Astrocyte of the spinal cord (primary cell): ENCODE data around the gene JMJD7.

Experiments
- DNase-seq: peaks from one replicate; pipeline ENCODE4 v3.0.0; 2011; ENCODE audit warnings: low read depth, low spot score
- H3K4me3 ChIP-seq: 2 replicates; pipeline ENCODE4 v1.5.1; 2011; ENCODE audit warnings: low read depth, mild to moderate bottlenecking, low read length, moderate library complexity
- in situ Hi-C: cut with HindIII; loops from 2 replicates; pipeline ENCODE4 v1.10.0; 2017; ENCODE audit warnings: low sequenced_read_pairs
- TF ChIP-seq, protein P1 (sequence below): IDR thresholded peaks from 2 replicates; pipeline ENCODE4 v1.5.1; 2012; ENCODE audit warnings: low read depth, mild to moderate bottlenecking, low read length, inconsistent platforms

JMJD7 gene

DNA sequence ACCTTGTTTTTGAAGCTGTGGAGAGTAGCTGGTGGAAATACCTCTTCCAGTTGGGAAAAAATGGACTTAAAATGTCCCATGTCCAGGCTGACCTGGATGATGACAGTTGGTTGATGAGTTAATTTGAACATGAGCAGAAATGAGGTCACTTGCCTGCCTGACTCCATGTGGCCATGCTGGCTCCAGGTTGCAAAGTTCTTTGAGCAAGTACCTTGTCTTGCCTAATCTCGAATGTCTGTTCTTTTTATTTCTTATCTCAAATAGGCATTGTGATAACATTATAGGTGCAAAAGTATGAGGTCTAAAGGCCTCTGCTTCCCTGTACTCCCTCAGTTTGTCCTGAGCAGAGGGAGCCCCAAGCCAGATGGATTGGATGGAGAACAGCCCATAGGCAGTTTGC lies 44.6 kb upstream of the JMJD7 start:
- in situ Hi-C loops = no loop called here
- no peak for DNase-seq
- TF ChIP-seq, protein P1, sequence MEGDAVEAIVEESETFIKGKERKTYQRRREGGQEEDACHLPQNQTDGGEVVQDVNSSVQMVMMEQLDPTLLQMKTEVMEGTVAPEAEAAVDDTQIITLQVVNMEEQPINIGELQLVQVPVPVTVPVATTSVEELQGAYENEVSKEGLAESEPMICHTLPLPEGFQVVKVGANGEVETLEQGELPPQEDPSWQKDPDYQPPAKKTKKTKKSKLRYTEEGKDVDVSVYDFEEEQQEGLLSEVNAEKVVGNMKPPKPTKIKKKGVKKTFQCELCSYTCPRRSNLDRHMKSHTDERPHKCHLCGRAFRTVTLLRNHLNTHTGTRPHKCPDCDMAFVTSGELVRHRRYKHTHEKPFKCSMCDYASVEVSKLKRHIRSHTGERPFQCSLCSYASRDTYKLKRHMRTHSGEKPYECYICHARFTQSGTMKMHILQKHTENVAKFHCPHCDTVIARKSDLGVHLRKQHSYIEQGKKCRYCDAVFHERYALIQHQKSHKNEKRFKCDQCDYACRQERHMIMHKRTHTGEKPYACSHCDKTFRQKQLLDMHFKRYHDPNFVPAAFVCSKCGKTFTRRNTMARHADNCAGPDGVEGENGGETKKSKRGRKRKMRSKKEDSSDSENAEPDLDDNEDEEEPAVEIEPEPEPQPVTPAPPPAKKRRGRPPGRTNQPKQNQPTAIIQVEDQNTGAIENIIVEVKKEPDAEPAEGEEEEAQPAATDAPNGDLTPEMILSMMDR = no peak
- H3K4me3 ChIP-seq = no peak overlapping the region

DNA sequence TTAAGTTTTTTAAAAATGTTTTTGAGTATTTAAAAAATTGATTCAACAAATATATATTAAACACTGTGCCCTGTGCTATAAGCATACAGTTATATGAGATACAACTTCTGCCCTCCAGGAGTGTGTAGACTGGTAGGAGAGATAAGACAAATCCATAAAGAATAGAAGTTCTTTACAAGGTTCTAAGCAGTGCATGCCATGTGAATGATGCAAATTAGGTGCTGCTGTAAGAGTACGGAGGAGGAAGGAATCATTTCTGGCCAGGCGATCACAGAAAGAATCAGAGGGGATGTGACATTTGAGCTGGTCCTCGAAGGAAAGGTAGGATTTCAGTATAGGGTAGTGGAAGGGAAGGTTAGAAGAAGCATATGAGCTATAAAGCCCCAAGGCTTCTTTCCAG lies 39.6 kb upstream of the JMJD7 start:
- TF ChIP-seq, protein P1 = no peak
- no peak for DNase-seq
- H3K4me3 ChIP-seq = no peak overlapping the region
- in situ Hi-C loops = no loop called here

DNA sequence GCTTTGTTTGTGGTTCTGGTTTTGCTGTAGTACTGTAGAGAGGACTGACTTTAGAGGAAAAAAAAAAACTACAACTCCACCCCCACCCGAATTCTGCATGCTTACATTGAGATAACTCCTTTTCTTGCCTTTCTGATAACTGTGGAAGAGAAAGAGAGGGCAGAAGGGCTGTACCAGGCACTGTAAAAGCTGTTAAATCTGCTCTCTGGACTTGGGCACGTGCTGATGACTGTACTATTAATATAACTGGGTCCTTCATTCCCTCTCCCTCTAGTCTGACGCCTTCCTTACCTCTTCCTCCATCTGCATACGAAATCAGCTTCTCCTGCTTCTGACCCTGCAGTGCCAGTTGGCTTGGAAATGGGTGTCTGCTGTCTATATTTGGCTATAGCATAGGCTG lies 38.7 kb upstream of the JMJD7 start:
- in situ Hi-C loops = no loop called here
- no peak for DNase-seq
- H3K4me3 ChIP-seq = no peak overlapping the region
- TF ChIP-seq, protein P1 = no peak

DNA sequence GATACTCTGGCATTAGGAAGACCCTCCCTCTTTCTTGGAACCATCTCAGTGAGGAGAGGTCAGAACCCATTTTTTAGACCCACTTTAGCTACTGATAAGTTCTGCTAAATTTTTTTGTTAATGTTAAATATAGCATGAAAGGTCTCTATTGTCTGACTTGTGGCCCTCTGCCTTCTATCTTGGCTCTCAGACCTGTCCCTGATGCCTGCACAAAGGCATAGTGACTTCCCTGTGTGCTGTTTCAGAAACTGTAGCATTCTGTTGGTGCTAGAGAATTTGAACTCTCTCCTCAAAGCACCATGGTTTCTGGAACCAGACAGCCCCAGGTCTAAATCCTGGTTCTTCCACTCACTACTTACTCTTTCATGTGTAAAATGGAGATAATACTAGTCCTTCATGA lies 38.2 kb upstream of the JMJD7 start:
- in situ Hi-C loops = no loop called here
- no peak for DNase-seq
- no peak overlapping the region for H3K4me3 ChIP-seq
- TF ChIP-seq, protein P1 = no peak

DNA sequence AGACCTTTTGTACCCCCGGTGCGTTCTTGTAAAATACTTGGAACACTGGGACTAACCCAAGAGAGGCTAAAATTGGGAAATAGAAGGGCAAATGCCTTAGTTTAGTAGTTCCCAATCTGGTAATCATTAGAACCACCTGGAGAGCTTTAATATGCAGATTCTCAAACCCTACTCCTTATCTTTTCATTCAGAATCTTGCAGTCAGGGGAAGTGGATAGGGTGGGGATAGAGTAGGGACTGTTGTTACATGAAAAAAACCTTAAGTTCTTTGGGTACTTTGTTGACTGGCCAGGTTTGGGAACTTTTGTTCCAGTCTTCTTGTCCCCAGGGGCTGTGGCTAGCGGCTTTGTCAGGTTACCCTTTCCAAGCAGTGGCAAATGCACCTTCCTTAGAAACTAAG lies 37.7 kb upstream of the JMJD7 start:
- in situ Hi-C loops = no loop called here
- DNase-seq = no peak
- H3K4me3 ChIP-seq = no peak overlapping the region
- TF ChIP-seq, protein P1 = no peak

DNA sequence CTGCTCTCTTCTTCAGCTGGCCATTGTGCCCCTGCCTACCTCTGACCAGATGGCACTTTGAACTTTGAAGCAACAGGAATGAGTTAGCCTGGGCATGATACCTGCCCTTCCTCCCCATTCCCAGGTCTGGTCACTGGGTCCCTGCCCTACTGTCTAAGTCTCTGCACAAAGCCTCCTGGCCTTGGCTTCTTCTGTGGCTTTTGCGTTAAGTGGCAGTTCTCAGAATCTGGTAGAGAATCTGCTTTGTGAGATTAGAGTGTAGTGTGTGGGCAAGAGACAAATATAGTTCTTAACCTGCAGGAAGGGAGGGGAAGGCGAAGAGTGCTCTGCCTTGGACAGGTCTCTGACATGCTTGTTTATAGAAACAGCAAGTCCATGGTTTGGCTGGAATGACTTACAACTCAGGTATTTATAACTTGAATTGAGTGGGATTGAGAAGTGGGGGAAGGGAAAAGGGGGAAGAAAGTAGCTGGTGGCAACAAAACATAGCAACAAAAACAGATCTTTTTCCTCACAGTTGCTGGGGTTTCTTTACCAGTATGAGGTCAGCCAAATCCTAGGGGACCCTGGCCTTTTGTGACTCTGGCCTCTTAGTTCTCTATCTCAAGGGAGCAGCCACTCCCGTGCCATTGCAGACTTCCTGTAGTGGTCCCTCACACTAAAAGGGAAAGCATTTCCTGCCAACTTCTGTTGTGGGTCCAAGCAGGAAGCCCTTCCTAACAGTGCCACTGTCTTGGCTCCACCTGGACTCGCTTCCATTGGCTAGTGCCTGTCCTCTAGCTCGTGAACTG lies 36.9 kb upstream of the JMJD7 start:
- TF ChIP-seq, protein P1 = no peak
- no peak overlapping the region for H3K4me3 ChIP-seq
- in situ Hi-C loops = no loop called here
- DNase-seq = peak; percentile 78
